Measurements from ENCODE around the gene RASGRP4.
"Not testable (repeated sequence)": the region's sequence is repeated elsewhere in the genome, so short reads cannot be mapped to it uniquely, and the experiment has no call there.

Gene RASGRP4, protein sequence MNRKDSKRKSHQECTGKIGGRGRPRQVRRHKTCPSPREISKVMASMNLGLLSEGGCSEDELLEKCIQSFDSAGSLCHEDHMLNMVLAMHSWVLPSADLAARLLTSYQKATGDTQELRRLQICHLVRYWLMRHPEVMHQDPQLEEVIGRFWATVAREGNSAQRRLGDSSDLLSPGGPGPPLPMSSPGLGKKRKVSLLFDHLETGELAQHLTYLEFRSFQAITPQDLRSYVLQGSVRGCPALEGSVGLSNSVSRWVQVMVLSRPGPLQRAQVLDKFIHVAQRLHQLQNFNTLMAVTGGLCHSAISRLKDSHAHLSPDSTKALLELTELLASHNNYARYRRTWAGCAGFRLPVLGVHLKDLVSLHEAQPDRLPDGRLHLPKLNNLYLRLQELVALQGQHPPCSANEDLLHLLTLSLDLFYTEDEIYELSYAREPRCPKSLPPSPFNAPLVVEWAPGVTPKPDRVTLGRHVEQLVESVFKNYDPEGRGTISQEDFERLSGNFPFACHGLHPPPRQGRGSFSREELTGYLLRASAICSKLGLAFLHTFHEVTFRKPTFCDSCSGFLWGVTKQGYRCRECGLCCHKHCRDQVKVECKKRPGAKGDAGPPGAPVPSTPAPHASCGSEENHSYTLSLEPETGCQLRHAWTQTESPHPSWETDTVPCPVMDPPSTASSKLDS

GRCh38 chr19:38425810-38426466, at the start of gene RASGRP4:
RASGRP4 (minus strand) TSS chr19:38426219; CDS start chr19:38426091, 128 bp downstream.
- no peak for DNase-seq

DNA sequence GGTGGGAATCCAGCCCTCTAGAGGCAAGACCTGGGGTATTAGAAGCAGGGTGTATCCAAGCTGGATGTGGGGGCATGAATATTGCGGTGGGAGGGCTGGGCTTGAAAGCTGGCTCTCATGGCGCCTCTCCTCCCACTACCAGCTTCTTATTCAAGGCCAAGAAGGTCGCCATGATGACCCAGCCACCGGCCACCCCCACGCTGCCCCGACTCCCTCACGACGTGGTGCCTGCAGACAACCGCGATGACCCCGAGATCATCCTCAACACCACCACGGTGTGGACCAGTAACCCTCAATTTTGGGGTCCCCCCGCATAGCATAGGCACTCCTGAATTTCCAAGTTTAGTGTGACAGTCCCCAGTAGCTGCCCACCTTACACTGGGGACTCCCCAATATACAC, 49.2 kb upstream of the RASGRP4 start:
- DNase-seq = no peak

DNA sequence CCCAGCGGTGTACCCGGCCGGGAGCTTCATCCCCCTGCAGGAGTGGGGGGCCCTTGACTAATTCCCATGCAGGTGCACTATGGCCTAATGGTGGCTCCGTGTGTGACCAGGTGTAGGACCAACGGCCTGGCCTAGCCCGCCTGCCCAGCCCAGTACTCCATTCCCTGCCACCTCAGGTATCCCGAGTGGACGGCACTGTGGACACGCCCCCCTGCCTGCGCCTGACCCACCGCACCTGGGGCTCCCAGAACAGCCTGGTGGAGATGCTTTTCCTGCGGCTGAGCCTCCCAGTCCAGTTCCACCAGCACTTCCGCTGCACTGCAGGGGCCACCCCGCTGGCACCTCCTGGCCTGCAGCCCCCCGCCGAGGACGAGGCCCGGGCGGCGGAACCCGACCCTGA, 47.2 kb upstream of the RASGRP4 start:
- DNase-seq = no peak

DNA sequence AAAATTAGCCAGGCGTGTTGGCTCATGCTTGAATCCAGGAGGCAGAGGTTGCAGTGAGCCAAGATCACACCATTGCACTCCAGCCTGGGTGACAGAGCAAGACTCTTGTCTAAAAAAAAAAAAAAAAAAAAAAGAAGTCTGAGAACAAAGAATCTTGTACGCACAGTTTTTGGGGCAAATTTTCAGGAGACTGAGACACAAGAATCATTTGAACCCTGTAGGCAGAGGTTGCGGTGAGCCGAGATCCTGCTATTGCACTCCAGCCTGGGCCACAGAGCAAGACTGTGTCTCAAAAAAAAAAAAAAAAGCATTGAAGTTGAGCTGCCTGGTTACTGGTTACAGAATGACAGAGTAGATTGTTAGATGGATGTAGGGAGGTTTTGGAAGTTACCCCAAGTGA, 46.7 kb upstream of the RASGRP4 start:
- DNase-seq = not testable (repeated sequence)

GRCh38 chr19:38470788-38471480, 44.9 kb upstream of the RASGRP4 start:
- no peak for DNase-seq

GRCh38 chr19:38469151-38469550, 43.1 kb upstream of the RASGRP4 start:
- no peak for DNase-seq

- DNase-seq = no peak
These were observed 41.8 kb upstream of the RASGRP4 start for GRCh38 chr19:38467541-38468525.

GRCh38 chr19:38466050-38466449, 40.0 kb upstream of the RASGRP4 start:
- no peak for DNase-seq

- DNase-seq = no peak
These were observed 38.5 kb upstream of the RASGRP4 start for GRCh38 chr19:38464421-38465082.

DNA sequence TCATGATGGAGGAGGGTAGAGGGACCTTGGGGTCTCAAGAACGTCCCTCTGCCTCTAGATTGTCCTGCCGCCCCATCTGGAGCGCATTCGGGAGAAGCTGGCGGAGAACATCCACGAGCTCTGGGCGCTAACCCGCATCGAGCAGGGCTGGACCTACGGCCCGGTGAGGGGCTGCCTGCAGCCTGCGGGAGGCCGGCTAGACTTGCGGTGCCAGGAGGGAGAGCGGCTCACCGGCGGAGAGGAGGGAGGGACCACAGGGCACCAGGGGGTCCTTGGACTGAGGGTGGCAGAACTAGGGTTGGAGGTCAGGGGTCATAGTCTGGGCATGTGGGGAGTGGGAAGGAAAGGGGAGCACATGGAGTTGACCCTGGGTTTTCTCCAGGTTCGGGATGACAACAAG, 37.3 kb upstream of the RASGRP4 start:
- DNase-seq = no peak

GRCh38 chr19:38458991-38459390, 33.0 kb upstream of the RASGRP4 start:
- DNase-seq = no peak

- no peak for DNase-seq
These were observed 31.8 kb upstream of the RASGRP4 start for GRCh38 chr19:38457690-38458405.

GRCh38 chr19:38457202-38457601, 31.2 kb upstream of the RASGRP4 start:
- no peak for DNase-seq

DNA sequence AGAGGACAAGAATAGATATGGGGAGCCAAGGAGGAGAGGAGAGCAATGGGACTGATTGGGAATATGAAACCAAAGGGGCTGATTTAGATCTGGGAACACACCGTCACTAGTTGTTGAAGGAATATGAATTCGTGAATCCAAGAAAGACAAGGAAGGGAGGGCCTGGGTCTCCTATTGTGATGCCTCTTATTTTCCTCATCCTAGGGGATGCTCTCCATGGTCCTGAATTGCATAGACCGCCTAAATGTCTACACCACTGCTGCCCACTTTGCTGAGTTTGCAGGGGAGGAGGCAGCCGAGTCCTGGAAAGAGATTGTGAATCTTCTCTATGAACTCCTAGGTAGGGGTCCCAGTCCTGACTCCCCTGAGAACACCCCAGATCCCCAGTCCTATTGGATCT, 29.0 kb upstream of the RASGRP4 start:
- DNase-seq = no peak

DNA sequence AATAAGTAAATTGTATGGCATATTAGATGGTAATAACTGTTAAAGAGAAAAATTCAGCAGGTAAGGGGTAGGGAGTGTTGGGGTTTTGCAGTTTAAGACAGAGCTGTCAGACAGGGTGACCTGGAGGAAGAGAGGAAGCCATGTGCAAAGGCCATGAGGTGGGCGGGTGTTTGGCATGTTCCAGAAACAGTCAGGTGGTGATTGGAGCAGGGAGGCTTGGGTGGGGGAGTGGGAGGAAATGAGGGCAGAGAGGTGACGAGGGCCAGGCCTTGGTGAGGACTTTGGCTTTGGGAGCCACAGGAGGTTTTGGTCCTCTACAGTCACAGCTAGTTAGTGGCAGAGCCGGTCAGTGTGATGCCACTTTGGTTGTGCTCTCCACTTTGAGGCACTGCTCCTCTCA, 27.6 kb upstream of the RASGRP4 start:
- DNase-seq = no peak

- DNase-seq = no peak
These were observed 26.7 kb upstream of the RASGRP4 start for GRCh38 chr19:38452430-38453366.

DNA sequence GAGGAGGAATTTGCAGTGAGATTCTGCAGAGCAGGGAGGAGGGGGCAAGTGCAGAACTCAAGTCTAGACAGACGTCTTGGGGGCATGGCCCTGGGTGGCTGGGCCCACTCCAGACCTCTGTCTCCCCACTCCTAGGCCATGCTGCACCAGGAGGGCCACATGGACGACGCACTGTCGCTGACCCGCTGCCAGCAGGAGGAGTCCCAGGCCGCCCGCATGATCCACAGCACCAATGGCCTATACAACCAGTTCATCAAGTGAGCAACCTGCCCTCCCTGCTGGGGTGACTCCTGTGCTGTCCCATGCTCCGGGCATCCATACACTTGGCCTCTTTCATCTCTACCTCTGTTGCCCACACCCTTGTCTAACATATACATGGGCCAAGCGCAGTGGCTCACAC, 25.6 kb upstream of the RASGRP4 start:
- no peak for DNase-seq

DNA sequence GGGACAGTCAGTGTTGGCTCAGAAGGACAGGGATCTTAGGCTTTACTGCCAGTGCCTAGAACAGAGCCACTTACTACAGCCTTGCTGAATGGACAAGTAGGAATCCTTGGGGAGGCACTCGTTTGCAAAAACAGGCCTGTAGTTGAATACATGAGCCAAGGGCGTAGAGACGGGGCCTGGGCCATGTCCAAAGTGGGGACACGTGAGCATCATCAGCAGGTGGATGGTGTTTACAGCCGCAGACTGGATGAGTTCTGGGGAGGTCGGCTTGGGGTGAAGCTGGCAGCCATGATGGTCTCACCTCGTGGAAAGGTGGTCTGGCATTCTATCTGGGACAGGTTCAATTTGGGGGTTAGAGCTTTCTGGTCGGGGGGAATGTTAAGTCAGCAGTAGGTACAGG, 25.0 kb upstream of the RASGRP4 start:
- DNase-seq = no peak

- DNase-seq = no peak
These were observed 23.5 kb upstream of the RASGRP4 start for GRCh38 chr19:38449518-38449917.

- no peak for DNase-seq
These were observed 22.2 kb upstream of the RASGRP4 start for GRCh38 chr19:38448225-38448624.
